Hepatocyte (in vitro differentiated cells): ENCODE results near the gene TMEM63A. TPM values are rescaled to one million over a fixed set of nuclear protein-coding genes. Genes with fewer than 3 reads are reported as not detected.

ENCODE experiments used
- DNase-seq: peaks from one replicate; pipeline ENCODE4 v3.0.0-alpha.2; 2016; ENCODE audit warnings: low spot score
- H2AFZ ChIP-seq: fragments of 200-600 bp; sonication (generic); 2 replicates; pipeline ENCODE4 v1.6.0; 2016; ENCODE audit warnings: antibody characterized with exemption, mild to moderate bottlenecking
- H3K27ac ChIP-seq: fragments of 200-600 bp; sonication (generic); 2 replicates; pipeline ENCODE4 v1.5.1; 2016; ENCODE audit warnings: mild to moderate bottlenecking
- H3K27me3 ChIP-seq: fragments of 200-600 bp; sonication (generic); 2 replicates; pipeline ENCODE4 v1.6.1; 2016
- H3K36me3 ChIP-seq: fragments of 200-600 bp; sonication (generic); replicated peaks from 2 replicates; pipeline ENCODE4 v1.5.1; 2016; ENCODE audit warnings: low read depth; ENCODE audit not compliant: insufficient read depth
- H3K4me1 ChIP-seq: fragments of 200-600 bp; sonication (generic); 2 replicates; pipeline ENCODE4 v1.5.1; 2016; ENCODE audit warnings: mild to moderate bottlenecking, moderate library complexity; ENCODE audit not compliant: insufficient read depth
- H3K4me2 ChIP-seq: fragments of 200-600 bp; sonication (generic); 2 replicates; pipeline ENCODE4 v1.6.0; 2016
- H3K4me3 ChIP-seq: fragments of 200-600 bp; sonication (generic); 2 replicates; pipeline ENCODE4 v1.5.1; 2016; ENCODE audit warnings: mild to moderate bottlenecking
- H3K79me2 ChIP-seq: fragments of 200-600 bp; sonication (generic); 2 replicates; pipeline ENCODE4 v1.6.0; 2017; ENCODE audit warnings: mild to moderate bottlenecking
- H3K9me2 ChIP-seq: fragments of 200-600 bp; sonication (generic); replicated peaks from 2 replicates; pipeline ENCODE4 v1.6.0; 2017; ENCODE audit warnings: mild to moderate bottlenecking; ENCODE audit not compliant: insufficient read depth
- H3K9me3 ChIP-seq: fragments of 200-600 bp; sonication (generic); 2 replicates; pipeline ENCODE4 v1.5.1; 2016; ENCODE audit warnings: low read depth, mild to moderate bottlenecking
- H4K20me1 ChIP-seq: fragments of 200-600 bp; sonication (generic); 2 replicates; pipeline ENCODE4 v1.6.0; 2016; ENCODE audit warnings: mild to moderate bottlenecking; ENCODE audit not compliant: insufficient read depth, poor library complexity, severe bottlenecking
- CTCF ChIP-seq: fragments of 200-600 bp; sonication (generic); IDR thresholded peaks from 2 replicates; pipeline ENCODE4 v1.5.1; 2016; ENCODE audit warnings: antibody characterized with exemption, mild to moderate bottlenecking; ENCODE audit not compliant: poor library complexity
- EZH2 ChIP-seq: fragments of 200-600 bp; sonication (generic); IDR thresholded peaks from 2 replicates; pipeline ENCODE4 v1.6.1; 2016; ENCODE audit warnings: antibody characterized with exemption, mild to moderate bottlenecking, borderline replicate concordance
- EZH2phosphoT487 ChIP-seq: fragments of 200-600 bp; sonication (generic); IDR thresholded peaks from one replicate; pipeline ENCODE4 v1.6.1; 2018; ENCODE audit warnings: antibody characterized with exemption, mild to moderate bottlenecking, low read depth, moderate library complexity; ENCODE audit not compliant: unreplicated experiment, severe bottlenecking
- WGBS: methylation state at CpG from one replicate; pipeline ENCODE4 v1.1.6; 2016; ENCODE audit warnings: low lambda C conversion rate; ENCODE audit errors: missing lambda C conversion rate; 5-methylcytosine and 5-hydroxymethylcytosine counted together
- polyA plus RNA-seq: library from polyadenylated mRNA; unstranded; fragments of >200 nt; fragmentation: Nextera tagmentation; extraction: Ambion mirVana; gene quantifications from 2 replicates; pipeline ENCODE4 v1.2.1, GENCODE V29; 2016
- total RNA-seq: library from RNA; depleted of rRNA; stranded (reverse); fragments of >200 nt; gene quantifications from 2 replicates; pipeline ENCODE4 v1.2.3, GENCODE V29; 2014

TMEM63A gene
- total and polyA plus RNA-seq, 2 experiments from 2014 or later = 38.8 to 47.5 TPM

- 86% methylated on average over 12 of the region's 12 CpGs for WGBS
- TF ChIP-seq CTCF (no peak), EZH2phosphoT487 (no peak), EZH2 (no peak)
- Histone ChIP-seq H2AFZ (no peak overlapping the region), H3K27me3 (no peaks in the 10 kb centered on the region), H3K4me1 (peaks cover 19% of the 10 kb centered on the region), H3K4me3 (no peak overlapping the region), H3K9me3 (no peaks in the 10 kb centered on the region), H3K27ac (no peak overlapping the region), H3K36me3 (no peaks in the 10 kb centered on the region), H3K9me2 (no peaks in the 10 kb centered on the region), H3K79me2 (peaks cover 22% of the 10 kb centered on the region), H3K4me2 (no peak overlapping the region), H4K20me1 (no peaks in the 10 kb centered on the region)
- no peak for DNase-seq
These were observed 58.3 kb downstream of the TMEM63A start for GRCh38 chr1:225823811-225824261.

- H3K27ac ChIP-seq = no peak overlapping the region
These were observed 59.4 kb downstream of the TMEM63A start for GRCh38 chr1:225822655-225823403.

GRCh38 chr1:225820522-225821120 lies 61.6 kb downstream of the TMEM63A start:
- Histone ChIP-seq H3K4me3 (no peak overlapping the region), H3K79me2 (peaks cover 38% of the 10 kb centered on the region), H2AFZ (no peak overlapping the region), H3K4me1 (peaks cover 28% of the 10 kb centered on the region), H3K27ac (no peak overlapping the region), H3K27me3 (no peaks in the 10 kb centered on the region), H4K20me1 (no peaks in the 10 kb centered on the region), H3K9me2 (no peaks in the 10 kb centered on the region), H3K4me2 (no peak overlapping the region), H3K36me3 (no peaks in the 10 kb centered on the region), H3K9me3 (no peaks in the 10 kb centered on the region)
- TF ChIP-seq EZH2 (no peak), CTCF (no peak), EZH2phosphoT487 (no peak)
- 84% methylated on average over 5 of the region's 5 CpGs for WGBS
- no peak for DNase-seq

More at GRCh38 chr1:225822655-225823403, 59.4 kb downstream of the TMEM63A start:
- Histone ChIP-seq H3K9me3 (no peaks in the 10 kb centered on the region), H4K20me1 (no peaks in the 10 kb centered on the region), H3K4me2 (no peak overlapping the region), H3K27me3 (no peaks in the 10 kb centered on the region), H3K4me1 (peaks cover 20% of the 10 kb centered on the region), H3K36me3 (no peaks in the 10 kb centered on the region), H3K9me2 (no peaks in the 10 kb centered on the region), H3K79me2 (peaks cover 29% of the 10 kb centered on the region), H2AFZ (no peak overlapping the region), H3K4me3 (no peak overlapping the region)
- TF ChIP-seq EZH2phosphoT487 (no peak), EZH2 (no peak), CTCF (no peak)
- 92% methylated on average over 12 of the region's 12 CpGs for WGBS
- no peak for DNase-seq
